ENCODE measurements around the gene TOP2B.

Gene TOP2B

GRCh38 chr3:25580534-25580933 lies 84.2 kb downstream of the TOP2B start:
- no peak for DNase-seq

GRCh38 chr3:25578059-25578458 lies 86.6 kb downstream of the TOP2B start:
- DNase-seq = no peak

- DNase-seq = no peak
These were observed 87.8 kb downstream of the TOP2B start for GRCh38 chr3:25576831-25577454.

GRCh38 chr3:25576146-25576545 lies 88.6 kb downstream of the TOP2B start:
- no peak for DNase-seq

- no peak for DNase-seq
These were observed 89.7 kb downstream of the TOP2B start for GRCh38 chr3:25575001-25575400.

GRCh38 chr3:25574172-25574765 lies 90.4 kb downstream of the TOP2B start:
- no peak for DNase-seq

- peak; percentile 57 for DNase-seq
These were observed 91.1 kb downstream of the TOP2B start for GRCh38 chr3:25573386-25574171.

GRCh38 chr3:25572919-25573385 lies 91.8 kb downstream of the TOP2B start:
- DNase-seq = no peak

- no peak for DNase-seq
These were observed 92.4 kb downstream of the TOP2B start for GRCh38 chr3:25572336-25572735.

- no peak for DNase-seq
These were observed 93.4 kb downstream of the TOP2B start for GRCh38 chr3:25571285-25571684.

- DNase-seq = no peak
These were observed 96.1 kb downstream of the TOP2B start for GRCh38 chr3:25568525-25569078.

- DNase-seq = no peak
These were observed 96.7 kb downstream of the TOP2B start for GRCh38 chr3:25567806-25568524.

GRCh38 chr3:25567388-25567787 lies 97.3 kb downstream of the TOP2B start:
- DNase-seq = no peak

GRCh38 chr3:25566358-25566920 lies 98.3 kb downstream of the TOP2B start:
- no peak for DNase-seq

- DNase-seq = no peak
These were observed 98.9 kb downstream of the TOP2B start for GRCh38 chr3:25565807-25566206.

- no peak for DNase-seq
These were observed 100.6 kb downstream of the TOP2B start for GRCh38 chr3:25564075-25564474.

- no peak for DNase-seq
These were observed 101.1 kb downstream of the TOP2B start for GRCh38 chr3:25563601-25564000.

GRCh38 chr3:25558796-25559195 lies 105.9 kb downstream of the TOP2B start:
- no peak for DNase-seq

GRCh38 chr3:25558121-25558520 lies 106.6 kb downstream of the TOP2B start:
- DNase-seq = no peak

GRCh38 chr3:25557694-25558093 lies 107.0 kb downstream of the TOP2B start:
- no peak for DNase-seq

GRCh38 chr3:25556447-25556846 lies 108.3 kb downstream of the TOP2B start:
- no peak for DNase-seq

GRCh38 chr3:25555695-25556437 lies 108.8 kb downstream of the TOP2B start:
- DNase-seq = no peak
